Measurements from ENCODE around the gene RPUSD3. TPM values are rescaled to one million over a fixed set of nuclear protein-coding genes. Genes with fewer than 3 reads are reported as not detected.

RPUSD3 gene
- total and polyA plus RNA-seq, 9 of the 15 experiments (the other 6 are each of a cell fraction or from before 2014, with no cell fraction given): 13.8 to 99.0 (median 59.3) TPM

DNA sequence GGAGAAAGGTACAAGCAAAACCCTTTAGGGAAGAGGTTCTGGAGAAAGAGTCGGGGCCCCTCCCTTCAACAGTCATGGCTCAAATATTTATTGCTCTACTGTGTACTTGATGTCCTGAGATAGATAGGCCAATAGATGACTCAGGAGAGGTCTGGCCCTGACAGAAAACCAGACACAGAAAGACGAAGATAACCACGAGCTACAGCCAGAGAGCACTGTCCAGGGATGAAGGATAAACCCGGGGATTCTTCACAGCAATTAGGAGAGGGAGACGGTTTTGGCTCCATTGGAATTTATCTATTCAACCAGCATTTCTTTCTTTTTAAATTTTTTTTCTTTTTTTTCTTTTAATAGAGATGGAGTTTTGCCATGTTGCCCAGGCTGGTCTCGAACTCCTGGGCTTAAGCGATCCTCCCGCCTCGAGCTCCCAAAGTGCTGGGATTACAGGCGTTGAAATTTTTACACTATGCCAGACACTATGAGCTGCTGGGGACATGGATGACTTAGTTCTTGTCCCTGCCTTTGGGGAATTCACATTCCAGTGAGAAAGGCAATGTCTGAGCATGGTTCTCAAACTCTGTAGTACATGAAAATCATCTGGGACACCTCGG lies 40.9 kb upstream of the RPUSD3 start (continued):
- TF ChIP-seq, protein P1, sequence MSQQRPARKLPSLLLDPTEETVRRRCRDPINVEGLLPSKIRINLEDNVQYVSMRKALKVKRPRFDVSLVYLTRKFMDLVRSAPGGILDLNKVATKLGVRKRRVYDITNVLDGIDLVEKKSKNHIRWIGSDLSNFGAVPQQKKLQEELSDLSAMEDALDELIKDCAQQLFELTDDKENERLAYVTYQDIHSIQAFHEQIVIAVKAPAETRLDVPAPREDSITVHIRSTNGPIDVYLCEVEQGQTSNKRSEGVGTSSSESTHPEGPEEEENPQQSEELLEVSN (IDR thresholded peaks at IDR 0.05; ENCODE audit: borderline replicate concordance in 1 of 2, extremely low read depth in 1 of 2, insufficient read depth in 1 of 2, insufficient read length in 1 of 2, low read depth in 1 of 2, low read length in 1 of 2, poor library complexity in 1 of 2, severe bottlenecking in 1 of 2): peak in 1 of 2 experiments; percentile 61
- no peak for TF ChIP-seq EGR1 (conservative IDR thresholded peaks at IDR 0.05)
- no peak for TF ChIP-seq ZSCAN29 (IDR thresholded peaks at IDR 0.05)
- TF ChIP-seq CTBP1 (IDR thresholded peaks at IDR 0.05; ENCODE audit: borderline replicate concordance): peak; percentile 87
- no peak for TF ChIP-seq HSF4 (CRISPR knock-in tag; IDR thresholded peaks at IDR 0.05; ENCODE audit: borderline replicate concordance)
- TF ChIP-seq LARP7 (IDR thresholded peaks at IDR 0.05): no peak
- TF ChIP-seq ERF (CRISPR knock-in tag; IDR thresholded peaks at IDR 0.05): no peak
- TF ChIP-seq, protein P2, sequence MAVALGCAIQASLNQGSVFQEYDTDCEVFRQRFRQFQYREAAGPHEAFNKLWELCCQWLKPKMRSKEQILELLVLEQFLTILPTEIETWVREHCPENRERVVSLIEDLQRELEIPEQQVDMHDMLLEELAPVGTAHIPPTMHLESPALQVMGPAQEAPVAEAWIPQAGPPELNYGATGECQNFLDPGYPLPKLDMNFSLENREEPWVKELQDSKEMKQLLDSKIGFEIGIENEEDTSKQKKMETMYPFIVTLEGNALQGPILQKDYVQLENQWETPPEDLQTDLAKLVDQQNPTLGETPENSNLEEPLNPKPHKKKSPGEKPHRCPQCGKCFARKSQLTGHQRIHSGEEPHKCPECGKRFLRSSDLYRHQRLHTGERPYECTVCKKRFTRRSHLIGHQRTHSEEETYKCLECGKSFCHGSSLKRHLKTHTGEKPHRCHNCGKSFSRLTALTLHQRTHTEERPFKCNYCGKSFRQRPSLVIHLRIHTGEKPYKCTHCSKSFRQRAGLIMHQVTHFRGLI (CRISPR knock-in tag; IDR thresholded peaks at IDR 0.05): no peak
- peak; percentile 81 for TF ChIP-seq TEAD4 (IDR thresholded peaks at IDR 0.05; ENCODE audit: low read length)
- no peak for TF ChIP-seq TEAD4 (CRISPR knock-in tag; IDR thresholded peaks at IDR 0.05; ENCODE audit: borderline replicate concordance)
- no peak for TF ChIP-seq RFX1 (IDR thresholded peaks at IDR 0.05)
- TF ChIP-seq BACH1 (tag; IDR thresholded peaks at IDR 0.05): no peak
- TF ChIP-seq CHCHD3 (CRISPR knock-in tag; IDR thresholded peaks at IDR 0.05): no peak
- peak; percentile 67 for TF ChIP-seq NCOR1 (IDR thresholded peaks at IDR 0.05)
- TF ChIP-seq, protein P3, sequence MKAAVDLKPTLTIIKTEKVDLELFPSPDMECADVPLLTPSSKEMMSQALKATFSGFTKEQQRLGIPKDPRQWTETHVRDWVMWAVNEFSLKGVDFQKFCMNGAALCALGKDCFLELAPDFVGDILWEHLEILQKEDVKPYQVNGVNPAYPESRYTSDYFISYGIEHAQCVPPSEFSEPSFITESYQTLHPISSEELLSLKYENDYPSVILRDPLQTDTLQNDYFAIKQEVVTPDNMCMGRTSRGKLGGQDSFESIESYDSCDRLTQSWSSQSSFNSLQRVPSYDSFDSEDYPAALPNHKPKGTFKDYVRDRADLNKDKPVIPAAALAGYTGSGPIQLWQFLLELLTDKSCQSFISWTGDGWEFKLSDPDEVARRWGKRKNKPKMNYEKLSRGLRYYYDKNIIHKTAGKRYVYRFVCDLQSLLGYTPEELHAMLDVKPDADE (conservative IDR thresholded peaks at IDR 0.05; ENCODE audit: control insufficient read depth, low read depth, low read length): no peak
- TF ChIP-seq TAF7 (tag; IDR thresholded peaks at IDR 0.05): no peak
- TF ChIP-seq EZH2 (IDR thresholded peaks at IDR 0.05; ENCODE audit: borderline replicate concordance, low read depth, low read length): no peak
- TF ChIP-seq, protein P4, sequence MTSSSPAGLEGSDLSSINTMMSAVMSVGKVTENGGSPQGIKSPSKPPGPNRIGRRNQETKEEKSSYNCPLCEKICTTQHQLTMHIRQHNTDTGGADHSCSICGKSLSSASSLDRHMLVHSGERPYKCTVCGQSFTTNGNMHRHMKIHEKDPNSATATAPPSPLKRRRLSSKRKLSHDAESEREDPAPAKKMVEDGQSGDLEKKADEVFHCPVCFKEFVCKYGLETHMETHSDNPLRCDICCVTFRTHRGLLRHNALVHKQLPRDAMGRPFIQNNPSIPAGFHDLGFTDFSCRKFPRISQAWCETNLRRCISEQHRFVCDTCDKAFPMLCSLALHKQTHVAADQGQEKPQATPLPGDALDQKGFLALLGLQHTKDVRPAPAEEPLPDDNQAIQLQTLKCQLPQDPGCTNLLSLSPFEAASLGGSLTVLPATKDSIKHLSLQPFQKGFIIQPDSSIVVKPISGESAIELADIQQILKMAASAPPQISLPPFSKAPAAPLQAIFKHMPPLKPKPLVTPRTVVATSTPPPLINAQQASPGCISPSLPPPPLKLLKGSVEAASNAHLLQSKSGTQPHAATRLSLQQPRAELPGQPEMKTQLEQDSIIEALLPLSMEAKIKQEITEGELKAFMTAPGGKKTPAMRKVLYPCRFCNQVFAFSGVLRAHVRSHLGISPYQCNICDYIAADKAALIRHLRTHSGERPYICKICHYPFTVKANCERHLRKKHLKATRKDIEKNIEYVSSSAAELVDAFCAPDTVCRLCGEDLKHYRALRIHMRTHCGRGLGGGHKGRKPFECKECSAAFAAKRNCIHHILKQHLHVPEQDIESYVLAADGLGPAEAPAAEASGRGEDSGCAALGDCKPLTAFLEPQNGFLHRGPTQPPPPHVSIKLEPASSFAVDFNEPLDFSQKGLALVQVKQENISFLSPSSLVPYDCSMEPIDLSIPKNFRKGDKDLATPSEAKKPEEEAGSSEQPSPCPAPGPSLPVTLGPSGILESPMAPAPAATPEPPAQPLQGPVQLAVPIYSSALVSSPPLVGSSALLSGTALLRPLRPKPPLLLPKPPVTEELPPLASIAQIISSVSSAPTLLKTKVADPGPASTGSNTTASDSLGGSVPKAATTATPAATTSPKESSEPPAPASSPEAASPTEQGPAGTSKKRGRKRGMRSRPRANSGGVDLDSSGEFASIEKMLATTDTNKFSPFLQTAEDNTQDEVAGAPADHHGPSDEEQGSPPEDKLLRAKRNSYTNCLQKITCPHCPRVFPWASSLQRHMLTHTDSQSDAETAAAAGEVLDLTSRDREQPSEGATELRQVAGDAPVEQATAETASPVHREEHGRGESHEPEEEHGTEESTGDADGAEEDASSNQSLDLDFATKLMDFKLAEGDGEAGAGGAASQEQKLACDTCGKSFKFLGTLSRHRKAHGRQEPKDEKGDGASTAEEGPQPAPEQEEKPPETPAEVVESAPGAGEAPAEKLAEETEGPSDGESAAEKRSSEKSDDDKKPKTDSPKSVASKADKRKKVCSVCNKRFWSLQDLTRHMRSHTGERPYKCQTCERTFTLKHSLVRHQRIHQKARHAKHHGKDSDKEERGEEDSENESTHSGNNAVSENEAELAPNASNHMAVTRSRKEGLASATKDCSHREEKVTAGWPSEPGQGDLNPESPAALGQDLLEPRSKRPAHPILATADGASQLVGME (CRISPR knock-in tag; IDR thresholded peaks at IDR 0.05): no peak
- TF ChIP-seq BRD9 (IDR thresholded peaks at IDR 0.05; ENCODE audit: low read depth, partially characterized antibody): no peak

Data from K562 (cell line).